ENCODE data around the gene RNF215. TPM values are rescaled to one million over a fixed set of nuclear protein-coding genes. Genes with fewer than 3 reads are reported as not detected.

RNF215 gene
- total and polyA plus RNA-seq, 2 of the 13 experiments (the other 11 are each of a cell fraction or from before 2014, with no cell fraction given): 5.3 to 6.1 TPM

GRCh38 chr22:30405731-30406130 is 18.5 kb upstream of the RNF215 start (continued):
- TF ChIP-seq ZZZ3 (CRISPR knock-in tag; IDR thresholded peaks at IDR 0.05; ENCODE audit: borderline replicate concordance): no peak
- TF ChIP-seq TEAD3 (CRISPR knock-in tag; optimal IDR thresholded peaks at IDR 0.05; ENCODE audit: borderline replicate concordance): peak; percentile 52
- no peak for TF ChIP-seq ONECUT2 (CRISPR knock-in tag; IDR thresholded peaks at IDR 0.05)
- TF ChIP-seq, protein P1, sequence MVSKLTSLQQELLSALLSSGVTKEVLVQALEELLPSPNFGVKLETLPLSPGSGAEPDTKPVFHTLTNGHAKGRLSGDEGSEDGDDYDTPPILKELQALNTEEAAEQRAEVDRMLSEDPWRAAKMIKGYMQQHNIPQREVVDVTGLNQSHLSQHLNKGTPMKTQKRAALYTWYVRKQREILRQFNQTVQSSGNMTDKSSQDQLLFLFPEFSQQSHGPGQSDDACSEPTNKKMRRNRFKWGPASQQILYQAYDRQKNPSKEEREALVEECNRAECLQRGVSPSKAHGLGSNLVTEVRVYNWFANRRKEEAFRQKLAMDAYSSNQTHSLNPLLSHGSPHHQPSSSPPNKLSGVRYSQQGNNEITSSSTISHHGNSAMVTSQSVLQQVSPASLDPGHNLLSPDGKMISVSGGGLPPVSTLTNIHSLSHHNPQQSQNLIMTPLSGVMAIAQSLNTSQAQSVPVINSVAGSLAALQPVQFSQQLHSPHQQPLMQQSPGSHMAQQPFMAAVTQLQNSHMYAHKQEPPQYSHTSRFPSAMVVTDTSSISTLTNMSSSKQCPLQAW (CRISPR knock-in tag; IDR thresholded peaks at IDR 0.05): no peak
- no peak for TF ChIP-seq ZNF10 (CRISPR knock-in tag; IDR thresholded peaks at IDR 0.05; ENCODE audit: borderline replicate concordance, low read depth)
- TF ChIP-seq, protein P2, sequence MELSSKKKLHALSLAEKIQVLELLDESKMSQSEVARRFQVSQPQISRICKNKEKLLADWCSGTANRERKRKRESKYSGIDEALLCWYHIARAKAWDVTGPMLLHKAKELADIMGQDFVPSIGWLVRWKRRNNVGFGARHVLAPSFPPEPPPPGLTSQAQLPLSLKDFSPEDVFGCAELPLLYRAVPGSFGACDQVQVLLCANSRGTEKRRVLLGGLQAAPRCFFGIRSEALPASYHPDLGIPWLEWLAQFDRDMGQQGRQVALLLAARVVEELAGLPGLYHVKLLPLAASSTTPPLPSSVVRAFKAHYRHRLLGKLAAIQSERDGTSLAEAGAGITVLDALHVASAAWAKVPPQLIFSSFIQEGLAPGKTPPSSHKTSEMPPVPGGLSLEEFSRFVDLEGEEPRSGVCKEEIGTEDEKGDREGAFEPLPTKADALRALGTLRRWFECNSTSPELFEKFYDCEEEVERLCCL (CRISPR knock-in tag; IDR thresholded peaks at IDR 0.05; ENCODE audit: borderline replicate concordance): no peak
- no peak for TF ChIP-seq ZNF225 (CRISPR knock-in tag; IDR thresholded peaks at IDR 0.05)
- no peak for TF ChIP-seq GLI4 (CRISPR knock-in tag; IDR thresholded peaks at IDR 0.05; ENCODE audit: borderline replicate concordance)
- TF ChIP-seq EP300 (IDR thresholded peaks at IDR 0.05; ENCODE audit: low read depth in 2 of 2, low read length in 2 of 2): 0 out of 4 replicates have a peak, but pooled peaks of 1 of the 2 experiments have one; percentile 6
- no peak for TF ChIP-seq EP300 (CRISPR knock-in tag; IDR thresholded peaks at IDR 0.05; ENCODE audit: borderline replicate concordance)
- peak; percentile 79 for TF ChIP-seq HNF4A (CRISPR knock-in tag; IDR thresholded peaks at IDR 0.05)
- TF ChIP-seq ZNF34 (CRISPR knock-in tag; IDR thresholded peaks at IDR 0.05; ENCODE audit: borderline replicate concordance): no peak
- 0 out of 2 replicates have a peak, but pooled peaks have one; percentile 18 for TF ChIP-seq RARA (CRISPR knock-in tag; IDR thresholded peaks at IDR 0.05)
- TF ChIP-seq ZBTB42 (CRISPR knock-in tag; IDR thresholded peaks at IDR 0.05): no peak
- no peak for TF ChIP-seq ARHGAP35 (CRISPR knock-in tag; IDR thresholded peaks at IDR 0.05; ENCODE audit: borderline replicate concordance)
- no peak for TF ChIP-seq ZFP62 (CRISPR knock-in tag; IDR thresholded peaks at IDR 0.05)
- peak; percentile 10; the same call in 1 of the 2 replicates for TF ChIP-seq RXRB (CRISPR knock-in tag; IDR thresholded peaks at IDR 0.05; ENCODE audit: borderline replicate concordance)
- TF ChIP-seq, protein P3, sequence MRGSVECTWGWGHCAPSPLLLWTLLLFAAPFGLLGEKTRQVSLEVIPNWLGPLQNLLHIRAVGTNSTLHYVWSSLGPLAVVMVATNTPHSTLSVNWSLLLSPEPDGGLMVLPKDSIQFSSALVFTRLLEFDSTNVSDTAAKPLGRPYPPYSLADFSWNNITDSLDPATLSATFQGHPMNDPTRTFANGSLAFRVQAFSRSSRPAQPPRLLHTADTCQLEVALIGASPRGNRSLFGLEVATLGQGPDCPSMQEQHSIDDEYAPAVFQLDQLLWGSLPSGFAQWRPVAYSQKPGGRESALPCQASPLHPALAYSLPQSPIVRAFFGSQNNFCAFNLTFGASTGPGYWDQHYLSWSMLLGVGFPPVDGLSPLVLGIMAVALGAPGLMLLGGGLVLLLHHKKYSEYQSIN (CRISPR knock-in tag; IDR thresholded peaks at IDR 0.05; ENCODE audit: borderline replicate concordance): no peak
- TF ChIP-seq TSC22D2 (CRISPR knock-in tag; IDR thresholded peaks at IDR 0.05; ENCODE audit: borderline replicate concordance): no peak
- no peak for TF ChIP-seq ZFP37 (CRISPR knock-in tag; IDR thresholded peaks at IDR 0.05; ENCODE audit: borderline replicate concordance)
- no peak for TF ChIP-seq ZNF331 (CRISPR knock-in tag; IDR thresholded peaks at IDR 0.05)
- no peak for TF ChIP-seq TCF7 (IDR thresholded peaks at IDR 0.05; ENCODE audit: low read depth)
- TF ChIP-seq POLR2AphosphoS5 (IDR thresholded peaks at IDR 0.05; ENCODE audit: low read depth, low read length): no peak
- TF ChIP-seq THAP7 (CRISPR knock-in tag; IDR thresholded peaks at IDR 0.05): no peak
- no peak for TF ChIP-seq KDM6A (CRISPR knock-in tag; IDR thresholded peaks at IDR 0.05; ENCODE audit: low read depth)
- 0 out of 2 replicates have a peak, but pooled peaks have one; percentile 36 for TF ChIP-seq NR2F6 (IDR thresholded peaks at IDR 0.05)
- TF ChIP-seq NR2F6 (CRISPR knock-in tag; IDR thresholded peaks at IDR 0.05): peak; percentile 23; the same call in 1 of the 2 replicates
- no peak for TF ChIP-seq LCORL (IDR thresholded peaks at IDR 0.05)
- 0 out of 2 replicates have a peak, but pooled peaks have one; percentile 15 for TF ChIP-seq LCORL (CRISPR knock-in tag; IDR thresholded peaks at IDR 0.05)
